Amygdala (tissue), 56 donors: ENCODE results near the gene KLHL40.

ENCODE experiments used
- DNase-seq, 56 donors: peaks; one replicate each; lab custom pipeline; 2025; lab: John Stamatoyannopoulos, UW

The KLHL40 gene

GRCh38 chr3:42685363-42685881 lies at the start of gene KLHL40:
Gene KLHL40, plus strand, starts transcription at chr3:42685537. Its CDS starts 82 bp downstream, at chr3:42685619.
- DNase-seq = no peak

DNA sequence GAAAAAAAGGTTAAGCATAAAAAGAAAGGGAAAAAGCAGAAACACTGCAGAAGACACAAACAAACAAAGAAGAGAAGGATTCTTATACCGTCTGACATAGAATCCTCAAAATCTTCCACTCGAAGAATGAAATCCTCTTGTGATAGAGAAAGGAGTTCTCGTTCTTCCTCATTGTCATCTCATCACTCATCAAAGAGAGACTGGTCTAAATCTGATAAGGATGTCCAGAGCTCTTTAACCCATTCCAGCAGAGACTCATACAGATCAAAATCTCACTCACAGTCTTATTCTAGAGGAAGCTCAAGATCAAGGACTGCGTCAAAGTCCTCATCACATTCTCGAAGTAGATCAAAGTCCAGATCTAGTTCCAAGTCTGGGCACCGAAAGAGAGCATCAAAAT lies 48.3 kb upstream of the KLHL40 start:
- DNase-seq = no peak

DNA sequence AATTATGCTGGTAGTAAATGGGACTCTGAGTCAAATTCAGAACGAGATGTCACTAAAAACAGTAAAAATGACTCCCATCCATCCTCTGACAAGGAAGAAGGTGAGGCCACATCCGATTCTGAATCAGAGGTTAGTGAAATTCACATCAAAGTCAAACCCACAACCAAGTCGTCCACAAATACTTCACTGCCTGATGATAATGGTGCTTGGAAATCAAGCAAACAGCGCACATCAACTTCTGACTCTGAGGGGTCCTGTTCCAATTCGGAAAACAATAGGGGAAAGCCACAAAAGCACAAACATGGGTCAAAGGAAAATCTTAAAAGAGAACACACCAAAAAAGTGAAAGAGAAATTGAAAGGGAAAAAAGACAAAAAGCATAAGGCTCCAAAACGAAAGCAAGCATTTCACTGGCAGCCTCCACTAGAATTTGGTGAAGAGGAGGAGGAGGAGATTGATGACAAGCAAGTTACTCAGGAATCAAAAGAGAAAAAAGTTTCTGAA lies 46.9 kb upstream of the KLHL40 start:
- DNase-seq = no peak

DNA sequence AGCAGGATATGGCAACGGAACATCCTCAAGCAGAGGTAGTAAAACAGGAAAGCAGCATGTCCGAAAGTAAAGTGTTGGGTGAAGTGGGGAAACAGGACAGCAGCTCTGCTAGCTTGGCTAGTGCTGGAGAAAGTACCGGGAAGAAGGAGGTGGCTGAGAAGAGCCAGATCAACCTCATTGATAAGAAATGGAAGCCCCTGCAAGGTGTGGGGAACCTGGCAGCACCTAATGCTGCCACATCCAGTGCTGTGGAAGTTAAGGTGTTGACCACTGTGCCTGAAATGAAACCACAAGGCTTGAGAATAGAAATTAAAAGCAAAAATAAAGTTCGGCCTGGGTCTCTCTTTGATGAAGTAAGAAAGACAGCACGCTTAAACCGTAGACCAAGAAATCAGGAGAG lies 46.1 kb upstream of the KLHL40 start:
- no peak for DNase-seq

GRCh38 chr3:42640129-42640528 lies 45.2 kb upstream of the KLHL40 start:
- DNase-seq = no peak

GRCh38 chr3:42640771-42641370 lies 44.5 kb upstream of the KLHL40 start:
- no peak for DNase-seq

DNA sequence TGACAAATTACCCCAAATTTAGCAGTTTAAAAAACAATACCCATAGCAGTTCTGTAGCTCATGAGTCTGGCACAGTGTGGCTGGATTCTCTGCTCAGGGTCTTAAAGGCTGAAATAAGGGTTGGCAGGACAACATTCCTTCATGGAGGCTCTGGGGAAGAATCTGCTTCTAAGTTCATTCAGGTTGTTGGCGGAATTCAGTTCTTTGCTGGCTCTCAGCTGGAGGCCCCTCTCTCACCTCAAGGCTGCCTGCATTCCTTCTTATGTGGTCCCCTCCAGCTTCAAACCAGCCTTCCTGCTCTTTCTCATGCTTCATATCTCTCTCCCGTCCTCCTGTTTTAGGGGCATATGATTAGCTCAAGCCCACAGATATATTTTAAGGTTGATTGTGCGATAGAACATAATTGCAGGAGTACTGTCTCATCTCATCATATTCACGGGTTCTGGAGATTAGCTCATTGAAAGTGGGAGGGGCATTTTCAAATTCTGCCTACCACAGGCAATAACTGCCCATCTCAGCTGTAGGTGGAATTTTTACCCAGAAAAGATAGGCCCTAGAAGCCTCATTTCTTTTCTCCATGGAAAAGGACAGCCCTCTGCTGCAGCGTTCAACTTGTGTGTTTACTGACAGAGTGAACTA lies 37.4 kb upstream of the KLHL40 start:
- DNase-seq = no peak

- DNase-seq = no peak
Observed at GRCh38 chr3:42649006-42649405, 36.3 kb upstream of the KLHL40 start.

GRCh38 chr3:42649783-42650182 lies 35.6 kb upstream of the KLHL40 start:
- DNase-seq = no peak

- peak in 1 of 56 donors; percentile 35 for DNase-seq
Observed at GRCh38 chr3:42651248-42652091, 33.9 kb upstream of the KLHL40 start.

DNA sequence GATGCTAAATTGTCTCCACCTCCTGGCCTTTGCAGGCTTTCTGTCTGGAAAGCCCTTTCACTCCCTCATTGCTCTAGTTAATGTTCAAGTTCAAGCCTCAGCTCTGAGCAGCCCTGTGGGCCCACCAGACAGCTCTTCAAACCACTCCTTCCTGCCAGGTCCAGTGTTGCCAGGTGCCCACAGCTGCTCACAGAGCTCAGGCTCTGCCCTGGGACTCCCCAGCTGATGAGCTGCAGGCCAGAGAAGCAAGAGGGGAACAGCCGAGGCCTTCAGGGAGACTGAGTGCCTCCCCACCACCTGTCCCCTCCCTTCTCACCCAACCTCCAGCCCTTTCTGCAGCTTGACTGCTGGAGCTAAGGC lies 33.1 kb upstream of the KLHL40 start:
- DNase-seq = no peak

DNA sequence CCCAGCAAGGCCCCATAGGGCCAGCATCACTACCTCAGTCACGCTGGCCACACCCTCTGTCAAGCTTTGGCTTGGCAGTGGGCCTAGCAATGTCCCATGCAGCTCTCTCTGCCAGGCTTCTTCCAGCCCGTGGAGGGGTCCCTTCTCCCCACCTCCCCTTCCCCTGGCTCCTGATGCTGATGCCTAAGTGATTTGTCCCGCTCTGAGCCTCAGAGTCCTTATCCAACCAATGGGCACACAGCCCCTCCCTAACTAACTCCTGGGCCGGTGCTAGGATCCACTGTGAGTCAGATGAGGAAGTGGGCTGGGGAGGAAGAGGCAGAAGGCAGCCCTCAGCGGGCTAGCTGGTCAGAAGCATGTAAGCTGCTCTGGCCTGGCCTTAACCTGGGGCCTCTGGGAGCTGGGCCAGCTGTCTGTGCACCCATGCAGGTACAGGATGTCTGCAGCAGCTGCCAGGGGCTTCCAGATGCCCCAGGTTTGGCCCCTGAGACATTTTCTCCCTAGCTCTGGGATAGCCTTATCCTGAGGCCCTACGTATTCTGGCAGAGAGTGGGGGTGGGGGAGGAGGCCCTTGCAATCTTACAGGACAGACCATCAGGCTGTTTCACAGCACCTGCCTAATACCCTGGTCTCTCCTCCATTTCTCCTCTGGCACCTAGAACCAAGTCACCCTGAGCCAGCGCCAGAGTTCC lies 32.6 kb upstream of the KLHL40 start:
- peak in 14 of 56 donors; percentile 33 to 74 (median 53) for DNase-seq

- peak in 1 of 56 donors; percentile 51 for DNase-seq
Observed at GRCh38 chr3:42653303-42653559, 32.1 kb upstream of the KLHL40 start.

DNA sequence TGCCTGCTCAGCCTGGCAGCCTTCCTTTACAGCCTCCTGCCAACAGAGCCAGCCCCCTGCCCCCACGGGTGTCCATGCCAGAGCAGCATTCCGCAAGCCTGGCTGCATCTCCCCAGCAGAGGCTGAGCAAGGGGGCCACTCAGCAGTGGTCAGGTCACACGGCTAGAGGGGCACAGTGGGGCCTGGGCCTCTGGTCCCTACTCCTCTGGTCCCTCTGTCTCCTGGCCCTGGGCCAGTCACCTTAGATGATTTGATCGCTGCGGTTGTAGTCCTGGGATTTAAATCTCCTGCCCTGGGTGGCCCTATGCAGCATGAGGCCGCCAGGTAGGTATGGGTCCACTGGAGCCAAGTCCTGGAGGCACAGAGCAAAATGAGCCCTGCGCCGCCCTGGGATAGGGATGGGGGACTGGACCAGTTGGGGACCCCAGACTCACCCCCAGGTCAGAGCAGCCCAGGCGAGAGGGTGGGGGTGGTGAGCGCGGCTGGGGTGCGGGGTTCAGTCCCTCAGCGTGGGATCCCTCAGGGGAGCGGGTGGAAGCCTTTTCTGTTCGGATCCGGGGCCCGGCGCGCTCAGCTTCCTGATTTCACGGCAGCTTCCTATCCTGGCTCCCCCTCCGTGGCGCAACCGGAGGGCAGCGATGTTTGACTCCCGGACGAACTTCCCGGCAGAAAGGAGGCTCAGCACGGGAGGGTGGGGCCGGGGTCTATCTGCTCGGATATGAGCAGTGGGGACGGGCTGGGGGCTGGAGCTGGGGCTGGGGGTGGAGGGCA lies 31.6 kb upstream of the KLHL40 start, which contains the start of gene ZBTB47:
Gene ZBTB47 (plus strand): TSS at position 138 of the 771 bp plus-strand sequence. CDS start 4,659 bp downstream, outside the sequence.
- DNase-seq = peak in 35 of 56 donors; percentile 32 to 80 (median 61)

DNA sequence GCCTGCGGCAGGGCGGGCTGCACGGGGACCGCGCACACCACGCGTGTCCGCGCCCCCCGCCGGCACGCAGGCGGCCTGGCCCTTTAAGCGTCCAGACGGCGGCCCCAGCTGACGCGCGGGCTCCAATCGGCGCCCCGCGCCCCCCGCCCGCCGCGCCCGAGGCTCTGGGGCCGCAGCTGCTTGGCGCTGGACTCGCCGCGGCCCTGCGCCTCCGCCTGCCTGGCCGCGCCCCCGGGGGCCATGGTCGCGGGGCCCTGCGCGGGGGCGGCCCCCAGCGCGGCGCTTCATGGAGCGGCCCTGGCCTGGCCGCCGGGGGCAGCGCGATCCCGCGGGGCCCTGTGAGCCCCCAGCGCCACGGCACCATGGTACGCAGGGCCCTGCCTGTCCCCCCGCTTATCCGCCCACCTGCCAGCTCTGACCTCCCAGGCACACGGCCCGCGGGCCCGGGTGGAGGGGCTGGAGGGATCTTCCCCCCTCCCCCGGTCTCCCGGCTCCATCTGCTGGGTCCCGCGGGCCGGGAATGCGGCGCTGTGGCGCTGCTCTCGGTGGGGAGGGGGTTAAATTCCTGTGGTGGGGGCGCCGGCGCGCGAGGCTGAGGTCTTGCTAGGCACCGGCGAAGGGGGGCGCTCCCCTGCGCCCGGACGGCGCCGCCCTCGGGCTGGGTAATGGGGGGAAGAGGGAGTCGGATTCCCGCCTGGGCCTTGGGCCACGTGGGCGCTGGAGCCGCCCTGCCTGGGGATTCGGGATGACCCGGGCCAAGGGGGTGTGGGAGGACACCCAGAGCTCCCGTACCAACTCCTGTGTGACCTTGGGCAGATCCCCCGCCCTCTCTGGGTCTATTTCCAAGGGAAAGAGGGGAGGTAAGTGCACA lies 30.8 kb upstream of the KLHL40 start:
- DNase-seq = peak in 38 of 56 donors; percentile 41 to 88 (median 62)

- peak in 18 of 56 donors; percentile 28 to 76 (median 50) for DNase-seq
Observed at GRCh38 chr3:42655331-42655888, 29.9 kb upstream of the KLHL40 start.

DNA sequence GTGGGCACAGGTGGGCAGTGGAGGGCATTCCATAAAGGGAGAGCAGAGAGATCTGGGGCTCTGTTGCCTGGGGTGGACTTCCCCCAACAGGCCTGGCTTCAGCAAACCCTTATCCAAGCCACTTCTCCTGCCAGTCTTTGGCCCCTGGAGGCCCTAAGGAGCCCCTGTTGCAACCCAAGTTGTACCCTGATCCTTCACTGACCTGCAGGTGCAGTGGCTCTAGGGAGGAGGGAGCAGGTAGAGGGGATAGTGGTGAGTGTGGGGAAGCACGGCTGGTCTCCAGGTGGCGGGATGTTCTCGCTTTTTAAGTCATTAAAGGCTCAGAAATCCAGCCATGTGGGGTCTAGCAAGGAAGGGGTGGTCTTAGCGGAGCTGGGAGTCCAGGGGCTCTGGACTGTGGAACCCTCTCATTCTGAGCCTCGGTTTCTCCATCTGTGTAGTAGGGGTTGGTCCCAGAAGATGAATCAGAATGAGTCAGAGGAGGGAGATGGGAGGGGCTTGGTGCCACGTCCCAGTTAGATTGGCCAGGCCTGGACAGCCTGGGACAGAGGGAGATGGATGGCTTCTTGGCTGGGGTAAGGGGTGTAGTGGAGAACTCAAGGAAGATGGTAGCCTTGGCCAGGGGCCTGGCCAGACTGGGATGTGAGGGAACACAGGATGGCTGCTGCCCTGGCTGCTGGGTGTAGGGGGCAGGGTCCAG lies 29.2 kb upstream of the KLHL40 start:
- peak in 3 of 56 donors; percentile 39 to 40 (median 40) for DNase-seq
